Astrocyte (in vitro differentiated cells and primary cell): ENCODE results near the gene ZBTB16.

ENCODE experiments used
- EZH2 ChIP-seq: IDR thresholded peaks from 2 replicates; pipeline ENCODE4 v1.6.1; 2012; ENCODE audit warnings: mild to moderate bottlenecking, low read length, inconsistent platforms; ENCODE audit not compliant: insufficient read depth
- TF ChIP-seq, protein P1 (sequence below): IDR thresholded peaks from 2 replicates; pipeline ENCODE4 v1.5.1; 2011; ENCODE audit warnings: low read depth, mild to moderate bottlenecking, inconsistent platforms, low read length, moderate library complexity; ENCODE audit not compliant: insufficient read depth

DNA sequence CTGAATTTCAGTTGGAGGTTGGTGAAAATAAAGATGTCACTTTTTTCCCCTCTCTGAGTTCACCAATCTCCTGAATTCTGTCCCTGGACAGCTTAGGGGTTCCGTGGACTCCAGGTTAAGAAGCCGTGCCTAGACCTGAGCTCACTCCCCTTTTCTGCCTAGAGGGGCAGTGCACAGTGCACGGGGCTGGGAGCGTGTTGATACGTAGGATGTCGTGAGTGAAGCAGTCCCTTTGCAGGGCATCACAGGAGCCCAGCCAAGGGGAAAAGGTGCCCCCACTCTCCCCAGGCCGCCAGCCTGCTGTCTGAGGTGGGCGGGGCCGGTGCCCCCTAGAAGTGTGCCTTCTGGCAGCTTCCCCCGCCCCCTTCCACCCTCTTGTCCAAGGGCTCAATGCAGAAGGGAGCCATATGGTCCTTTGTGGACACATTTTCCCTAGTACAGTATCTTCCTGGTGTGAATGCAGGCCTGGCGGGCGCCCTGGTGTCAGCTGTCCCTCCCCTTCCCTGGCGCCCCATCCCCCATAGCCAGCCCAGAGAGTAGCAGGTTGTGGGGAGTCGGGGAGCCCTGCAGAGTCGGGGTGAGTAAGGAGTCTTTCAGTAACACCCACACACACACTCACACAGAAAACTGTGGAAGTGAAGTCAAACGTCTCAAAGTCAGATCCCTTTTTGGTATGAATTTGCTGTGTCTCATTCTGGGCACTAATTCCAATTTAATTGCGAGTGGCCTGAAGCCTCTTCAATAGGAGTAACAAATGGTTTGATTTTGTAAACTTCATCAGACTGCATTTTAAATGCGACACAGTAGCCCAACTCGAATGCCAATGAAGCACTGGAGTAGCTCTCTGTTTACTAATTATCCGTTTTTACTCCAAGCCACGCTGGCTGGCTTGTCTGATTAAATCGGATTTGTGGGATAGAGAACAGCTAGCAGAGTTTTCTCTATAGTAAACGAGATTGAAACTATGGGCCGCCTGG, 169.2 kb downstream of the ZBTB16 start:
- TF ChIP-seq, protein P1, sequence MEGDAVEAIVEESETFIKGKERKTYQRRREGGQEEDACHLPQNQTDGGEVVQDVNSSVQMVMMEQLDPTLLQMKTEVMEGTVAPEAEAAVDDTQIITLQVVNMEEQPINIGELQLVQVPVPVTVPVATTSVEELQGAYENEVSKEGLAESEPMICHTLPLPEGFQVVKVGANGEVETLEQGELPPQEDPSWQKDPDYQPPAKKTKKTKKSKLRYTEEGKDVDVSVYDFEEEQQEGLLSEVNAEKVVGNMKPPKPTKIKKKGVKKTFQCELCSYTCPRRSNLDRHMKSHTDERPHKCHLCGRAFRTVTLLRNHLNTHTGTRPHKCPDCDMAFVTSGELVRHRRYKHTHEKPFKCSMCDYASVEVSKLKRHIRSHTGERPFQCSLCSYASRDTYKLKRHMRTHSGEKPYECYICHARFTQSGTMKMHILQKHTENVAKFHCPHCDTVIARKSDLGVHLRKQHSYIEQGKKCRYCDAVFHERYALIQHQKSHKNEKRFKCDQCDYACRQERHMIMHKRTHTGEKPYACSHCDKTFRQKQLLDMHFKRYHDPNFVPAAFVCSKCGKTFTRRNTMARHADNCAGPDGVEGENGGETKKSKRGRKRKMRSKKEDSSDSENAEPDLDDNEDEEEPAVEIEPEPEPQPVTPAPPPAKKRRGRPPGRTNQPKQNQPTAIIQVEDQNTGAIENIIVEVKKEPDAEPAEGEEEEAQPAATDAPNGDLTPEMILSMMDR, result no peak
- no peak for TF ChIP-seq EZH2
